OCI-LY7 (cell line): ENCODE results near the gene ZNF284. TPM values are rescaled to one million over a fixed set of nuclear protein-coding genes. Genes with fewer than 3 reads are reported as not detected.

Source experiments
- BruUV-seq: library from RNA; stranded (reverse); fragments of 400-500 nt; replicated peaks from 2 replicates; lab custom pipeline; 2021; lab: Mats Ljungman, UMichigan
- CTCF ChIA-PET: fragments of 300-600 bp; sonication (Branson Sonifier 250); formaldehyde crosslinking; loops from one replicate; lab custom pipeline; 2022; ENCODE audit warnings: antibody characterized with exemption; ENCODE audit not compliant: unreplicated experiment; lab: Charles Lee
- POLR2A ChIA-PET: fragments of 300-600 bp; sonication (Branson Sonifier 250); formaldehyde crosslinking; loops from one replicate; lab custom pipeline; 2022; ENCODE audit warnings: antibody characterized with exemption; lab: Charles Lee
- DNase-seq: peaks from one replicate; pipeline ENCODE4 v3.0.0-alpha.2; 2015; ENCODE audit warnings: low spot score
- H2AFZ ChIP-seq: fragments of 200-600 bp; sonication (generic), shearing (Covaris generic); 2 replicates; pipeline ENCODE4 v1.6.1; 2014; ENCODE audit warnings: mild to moderate bottlenecking, antibody characterized with exemption, low read length, moderate library complexity
- H3K27ac ChIP-seq: fragments of 200-600 bp; sonication (generic); 2 replicates; pipeline ENCODE4 v1.5.1; 2014; ENCODE audit warnings: mixed run types, low read depth, mild to moderate bottlenecking, moderate library complexity, low read length, inconsistent platforms; ENCODE audit not compliant: poor library complexity, severe bottlenecking
- H3K36me3 ChIP-seq: fragments of 200-600 bp; sonication (generic); 2 replicates; pipeline ENCODE4 v1.6.1; 2014; ENCODE audit warnings: mild to moderate bottlenecking, antibody characterized with exemption, low read length, moderate library complexity, mixed read lengths; ENCODE audit not compliant: insufficient read depth
- H3K4me1 ChIP-seq: fragments of 200-600 bp; sonication (generic); 2 replicates; pipeline ENCODE4 v1.5.1; 2014; ENCODE audit warnings: mild to moderate bottlenecking, low read length; ENCODE audit not compliant: insufficient read depth, poor library complexity, severe bottlenecking
- H3K4me2 ChIP-seq: fragments of 200-600 bp; sonication (generic); 2 replicates; pipeline ENCODE4 v1.6.1; 2014; ENCODE audit warnings: mild to moderate bottlenecking, low read length
- H3K4me3 ChIP-seq: fragments of 200-600 bp; sonication (generic); 2 replicates; pipeline ENCODE4 v1.5.1; 2014; ENCODE audit warnings: mild to moderate bottlenecking, low read depth, low read length; ENCODE audit not compliant: poor library complexity, severe bottlenecking
- H3K79me2 ChIP-seq: fragments of 200-600 bp; sonication (generic); 2 replicates; pipeline ENCODE4 v1.6.1; 2016; ENCODE audit warnings: low read depth, mild to moderate bottlenecking, low read length, moderate library complexity, mixed read lengths; ENCODE audit not compliant: insufficient read depth
- H3K9me2 ChIP-seq: fragments of 200-600 bp; sonication (generic); 2 replicates; pipeline ENCODE4 v1.6.1; 2016; ENCODE audit warnings: mild to moderate bottlenecking, low read length, mixed read lengths; ENCODE audit not compliant: insufficient read depth
- H3K9me3 ChIP-seq: fragments of 200-600 bp; sonication (generic); 2 replicates; pipeline ENCODE4 v1.6.1; 2014; ENCODE audit warnings: mild to moderate bottlenecking, mixed run types, low read length, mixed read lengths
- H4K20me1 ChIP-seq: fragments of 200-600 bp; sonication (generic); 2 replicates; pipeline ENCODE4 v1.6.1; 2014; ENCODE audit warnings: mild to moderate bottlenecking, antibody characterized with exemption, low read length, moderate library complexity, mixed read lengths; ENCODE audit not compliant: insufficient read depth
- EZH2phosphoT487 ChIP-seq: fragments of 200-600 bp; sonication (generic); IDR thresholded peaks from 2 replicates; pipeline ENCODE4 v1.6.1; 2018; ENCODE audit warnings: low read depth, borderline replicate concordance, mild to moderate bottlenecking, mixed run types, antibody characterized with exemption, low read length, moderate library complexity, mixed read lengths
- intact Hi-C: fragments of 100-400 bp; cut with micrococcal nuclease; formaldehyde crosslinking; loops from one replicate; pipeline ENCODE4 v1.10.0; 2022; ENCODE audit not compliant: unreplicated experiment
- total RNA-seq, 2 experiments: library from RNA; depleted of rRNA in 1 of 2; stranded (reverse); fragments of >200 nt in 1 of 2; shearing (Covaris generic) in 1 of 2; gene quantifications; 2 replicates each; pipeline ENCODE4 v1.2.3, GENCODE V29; 2014 to 2022
- TF ChIP-seq, protein P1 (sequence below): fragments of 200-600 bp; sonication (generic); conservative IDR thresholded peaks from 2 replicates; pipeline ENCODE4 v1.5.1; 2014; ENCODE audit warnings: mild to moderate bottlenecking, antibody characterized with exemption, low read length, moderate library complexity, mixed read lengths

The ZNF284 gene
- total RNA-seq, 2 experiments from 2014 or later = not detected

GRCh38 chr19:44061038-44061437 lies 10.9 kb upstream of the ZNF284 start:
- no peaks in the 10 kb centered on the region for H3K79me2 ChIP-seq
- no peaks in the 10 kb centered on the region for H3K9me3 ChIP-seq
- H3K4me2 ChIP-seq = no peak overlapping the region
- H3K9me2 ChIP-seq = no peaks in the 10 kb centered on the region
- POLR2A ChIA-PET = no interaction called here
- no peak overlapping the region for H3K4me3 ChIP-seq
- DNase-seq = no peak
- CTCF ChIA-PET = no interaction called here
- no peaks in the 10 kb centered on the region for H3K4me1 ChIP-seq
- H2AFZ ChIP-seq = no peak overlapping the region
- H4K20me1 ChIP-seq = no peaks in the 10 kb centered on the region
- H3K27ac ChIP-seq = no peak overlapping the region
- intact Hi-C loops = no loop called here
- H3K36me3 ChIP-seq = no peaks in the 10 kb centered on the region
- TF ChIP-seq, protein P1, sequence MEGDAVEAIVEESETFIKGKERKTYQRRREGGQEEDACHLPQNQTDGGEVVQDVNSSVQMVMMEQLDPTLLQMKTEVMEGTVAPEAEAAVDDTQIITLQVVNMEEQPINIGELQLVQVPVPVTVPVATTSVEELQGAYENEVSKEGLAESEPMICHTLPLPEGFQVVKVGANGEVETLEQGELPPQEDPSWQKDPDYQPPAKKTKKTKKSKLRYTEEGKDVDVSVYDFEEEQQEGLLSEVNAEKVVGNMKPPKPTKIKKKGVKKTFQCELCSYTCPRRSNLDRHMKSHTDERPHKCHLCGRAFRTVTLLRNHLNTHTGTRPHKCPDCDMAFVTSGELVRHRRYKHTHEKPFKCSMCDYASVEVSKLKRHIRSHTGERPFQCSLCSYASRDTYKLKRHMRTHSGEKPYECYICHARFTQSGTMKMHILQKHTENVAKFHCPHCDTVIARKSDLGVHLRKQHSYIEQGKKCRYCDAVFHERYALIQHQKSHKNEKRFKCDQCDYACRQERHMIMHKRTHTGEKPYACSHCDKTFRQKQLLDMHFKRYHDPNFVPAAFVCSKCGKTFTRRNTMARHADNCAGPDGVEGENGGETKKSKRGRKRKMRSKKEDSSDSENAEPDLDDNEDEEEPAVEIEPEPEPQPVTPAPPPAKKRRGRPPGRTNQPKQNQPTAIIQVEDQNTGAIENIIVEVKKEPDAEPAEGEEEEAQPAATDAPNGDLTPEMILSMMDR = no peak
- no TSS peak for BruUV-seq

- no peaks in the 10 kb centered on the region for H3K79me2 ChIP-seq
- ChIA-PET POLR2A (no interaction called here), CTCF (no interaction called here)
- no TSS peak for BruUV-seq
- intact Hi-C loops = no loop called here
- H3K27ac ChIP-seq = no peak overlapping the region
- no peak overlapping the region for H3K4me3 ChIP-seq
- DNase-seq = no peak
- no peaks in the 10 kb centered on the region for H4K20me1 ChIP-seq
- H2AFZ ChIP-seq = no peak overlapping the region
- no peaks in the 10 kb centered on the region for H3K9me2 ChIP-seq
- H3K4me1 ChIP-seq = no peaks in the 10 kb centered on the region
- TF ChIP-seq, protein P1 = no peak
- TF ChIP-seq EZH2phosphoT487 = no peak
- no peak overlapping the region for H3K4me2 ChIP-seq
- H3K9me3 ChIP-seq = no peaks in the 10 kb centered on the region
- no peaks in the 10 kb centered on the region for H3K36me3 ChIP-seq
Measured at GRCh38 chr19:44066305-44066704, 5.7 kb upstream of the ZNF284 start.

DNA sequence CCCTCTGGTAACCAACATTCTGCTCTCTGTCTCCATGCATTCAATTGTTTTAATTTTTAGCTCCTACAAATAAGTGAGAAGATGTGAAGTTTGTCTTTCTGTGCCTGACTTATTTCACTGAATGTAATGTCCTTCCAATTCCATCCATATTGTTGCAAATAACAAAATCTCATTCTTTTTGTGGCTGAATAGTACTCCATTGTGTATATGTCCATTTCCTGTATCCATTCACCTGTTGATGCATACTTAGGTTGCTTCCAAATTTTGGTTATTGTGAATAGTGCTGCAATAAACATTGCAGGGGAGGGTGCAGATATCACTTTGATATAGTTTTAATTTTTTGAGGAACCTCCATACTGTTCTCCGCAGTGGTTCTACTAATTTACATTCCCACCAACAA lies 2.5 kb upstream of the ZNF284 start:
- no peak overlapping the region for H2AFZ ChIP-seq
- POLR2A ChIA-PET = no interaction called here
- TF ChIP-seq, protein P1 = no peak
- no peak for TF ChIP-seq EZH2phosphoT487
- no peak overlapping the region for H3K4me3 ChIP-seq
- no peak overlapping the region for H3K27ac ChIP-seq
- no peak for DNase-seq
- no peak overlapping the region for H3K4me2 ChIP-seq
- no peaks in the 10 kb centered on the region for H4K20me1 ChIP-seq
- intact Hi-C loops = no loop called here
- no peaks in the 10 kb centered on the region for H3K4me1 ChIP-seq
- H3K9me2 ChIP-seq = no peaks in the 10 kb centered on the region
- H3K79me2 ChIP-seq = no peaks in the 10 kb centered on the region
- H3K9me3 ChIP-seq = no peaks in the 10 kb centered on the region
- no TSS peak for BruUV-seq
- CTCF ChIA-PET = no interaction called here
- no peaks in the 10 kb centered on the region for H3K36me3 ChIP-seq
